ENCODE data around the gene CLDN5.
A peak's percentile ranks its signal among the peaks of the same experiment; 100 is the strongest.

The CLDN5 gene

GRCh38 chr22:19508024-19508776 is 16.0 kb downstream of the CLDN5 start:
- TF ChIP-seq, protein P1, sequence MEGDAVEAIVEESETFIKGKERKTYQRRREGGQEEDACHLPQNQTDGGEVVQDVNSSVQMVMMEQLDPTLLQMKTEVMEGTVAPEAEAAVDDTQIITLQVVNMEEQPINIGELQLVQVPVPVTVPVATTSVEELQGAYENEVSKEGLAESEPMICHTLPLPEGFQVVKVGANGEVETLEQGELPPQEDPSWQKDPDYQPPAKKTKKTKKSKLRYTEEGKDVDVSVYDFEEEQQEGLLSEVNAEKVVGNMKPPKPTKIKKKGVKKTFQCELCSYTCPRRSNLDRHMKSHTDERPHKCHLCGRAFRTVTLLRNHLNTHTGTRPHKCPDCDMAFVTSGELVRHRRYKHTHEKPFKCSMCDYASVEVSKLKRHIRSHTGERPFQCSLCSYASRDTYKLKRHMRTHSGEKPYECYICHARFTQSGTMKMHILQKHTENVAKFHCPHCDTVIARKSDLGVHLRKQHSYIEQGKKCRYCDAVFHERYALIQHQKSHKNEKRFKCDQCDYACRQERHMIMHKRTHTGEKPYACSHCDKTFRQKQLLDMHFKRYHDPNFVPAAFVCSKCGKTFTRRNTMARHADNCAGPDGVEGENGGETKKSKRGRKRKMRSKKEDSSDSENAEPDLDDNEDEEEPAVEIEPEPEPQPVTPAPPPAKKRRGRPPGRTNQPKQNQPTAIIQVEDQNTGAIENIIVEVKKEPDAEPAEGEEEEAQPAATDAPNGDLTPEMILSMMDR (conservative IDR thresholded peaks at IDR 0.05): no peak

GRCh38 chr22:19507534-19507861 is 16.7 kb downstream of the CLDN5 start:
- TF ChIP-seq, protein P1 (conservative IDR thresholded peaks at IDR 0.05): no peak
- peak overlapping the region; percentile 97; the same call in 1 of the 2 replicates for H3K27ac ChIP-seq

More at GRCh38 chr22:19508024-19508776, 16.0 kb downstream of the CLDN5 start:
- H3K27ac ChIP-seq: peak overlapping the region; percentile 97; the same call in 1 of the 2 replicates

GRCh38 chr22:19506212-19506611 is 18.0 kb downstream of the CLDN5 start:
- peak overlapping the region; percentile 20; the same call in 1 of the 2 replicates for H3K27ac ChIP-seq
- TF ChIP-seq, protein P1 (conservative IDR thresholded peaks at IDR 0.05): no peak

GRCh38 chr22:19505735-19506126 is 18.5 kb downstream of the CLDN5 start:
- TF ChIP-seq, protein P1 (conservative IDR thresholded peaks at IDR 0.05): no peak
- H3K27ac ChIP-seq: peak overlapping the region; percentile 20; the same call in 1 of the 2 replicates

- TF ChIP-seq, protein P1 (conservative IDR thresholded peaks at IDR 0.05): no peak
- H3K27ac ChIP-seq: peak overlapping the region; percentile 20; the same call in 1 of the 2 replicates
Measured at GRCh38 chr22:19504900-19505734, 19.1 kb downstream of the CLDN5 start.

- TF ChIP-seq, protein P1 (conservative IDR thresholded peaks at IDR 0.05): 0 out of 2 replicates have a peak, but pooled peaks have one; percentile 8
- peak overlapping the region; percentile 14; the same call in 1 of the 2 replicates for H3K27ac ChIP-seq
Measured at GRCh38 chr22:19503869-19504268, 20.3 kb downstream of the CLDN5 start.

DNA sequence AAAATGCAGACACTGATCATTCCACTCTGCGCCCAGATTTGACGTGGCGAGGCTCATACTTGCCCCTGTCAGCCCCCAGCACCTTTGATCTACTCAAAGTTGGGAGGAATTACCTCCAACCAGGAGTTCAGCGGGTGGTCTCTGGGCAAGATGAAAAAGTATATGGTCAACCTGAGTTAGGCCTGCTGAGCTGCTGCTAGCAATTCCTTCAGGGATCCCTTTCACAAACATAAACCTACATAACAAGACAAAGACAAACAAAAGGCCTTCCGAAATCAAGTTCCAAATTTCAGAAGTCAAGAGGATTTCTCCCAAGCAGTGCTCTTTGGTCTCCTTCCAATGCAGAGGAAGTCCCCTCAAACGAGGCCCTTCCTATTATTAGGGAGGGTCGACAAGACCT is 20.8 kb downstream of the CLDN5 start:
- H3K27ac ChIP-seq: peak overlapping the region; percentile 14; the same call in 1 of the 2 replicates
- TF ChIP-seq, protein P1 (conservative IDR thresholded peaks at IDR 0.05): no peak

All from VCaP (cell line).